Coronary artery (tissue), 2 donors: ENCODE measurements around the gene LRRFIP1.
A peak's percentile ranks its signal among the peaks of the same experiment; 100 is the strongest.

ENCODE experiments used
- DNase-seq: peaks from one replicate; pipeline ENCODE4 v3.0.0-alpha.2; 2017; ENCODE audit warnings: low spot score
- H3K27ac ChIP-seq, 2 donors: fragments of 200-600 bp; sonication (generic); one replicate each; pipeline ENCODE4 v1.5.1; 2016 to 2019
- H3K4me3 ChIP-seq: fragments of 200-600 bp; sonication (generic); 2 replicates; pipeline ENCODE4 v1.5.1; 2016; ENCODE audit warnings: mild to moderate bottlenecking, moderate library complexity
- TF ChIP-seq, protein P1 (sequence below): fragments of 200-600 bp; sonication (generic); IDR thresholded peaks from one replicate; pipeline ENCODE4 v1.5.1; 2019; ENCODE audit warnings: antibody characterized with exemption

LRRFIP1 gene

GRCh38 chr2:237625216-237625705 lies 2.1 kb upstream of the LRRFIP1 start:
- DNase-seq: no peak
- Histone ChIP-seq H3K4me3 (no peak overlapping the region), H3K27ac (peak overlapping the region in 1 of 2 donors; percentile 84)
- TF ChIP-seq, protein P1, sequence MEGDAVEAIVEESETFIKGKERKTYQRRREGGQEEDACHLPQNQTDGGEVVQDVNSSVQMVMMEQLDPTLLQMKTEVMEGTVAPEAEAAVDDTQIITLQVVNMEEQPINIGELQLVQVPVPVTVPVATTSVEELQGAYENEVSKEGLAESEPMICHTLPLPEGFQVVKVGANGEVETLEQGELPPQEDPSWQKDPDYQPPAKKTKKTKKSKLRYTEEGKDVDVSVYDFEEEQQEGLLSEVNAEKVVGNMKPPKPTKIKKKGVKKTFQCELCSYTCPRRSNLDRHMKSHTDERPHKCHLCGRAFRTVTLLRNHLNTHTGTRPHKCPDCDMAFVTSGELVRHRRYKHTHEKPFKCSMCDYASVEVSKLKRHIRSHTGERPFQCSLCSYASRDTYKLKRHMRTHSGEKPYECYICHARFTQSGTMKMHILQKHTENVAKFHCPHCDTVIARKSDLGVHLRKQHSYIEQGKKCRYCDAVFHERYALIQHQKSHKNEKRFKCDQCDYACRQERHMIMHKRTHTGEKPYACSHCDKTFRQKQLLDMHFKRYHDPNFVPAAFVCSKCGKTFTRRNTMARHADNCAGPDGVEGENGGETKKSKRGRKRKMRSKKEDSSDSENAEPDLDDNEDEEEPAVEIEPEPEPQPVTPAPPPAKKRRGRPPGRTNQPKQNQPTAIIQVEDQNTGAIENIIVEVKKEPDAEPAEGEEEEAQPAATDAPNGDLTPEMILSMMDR: no peak

GRCh38 chr2:237625777-237626176 lies 1.6 kb upstream of the LRRFIP1 start:
- peak overlapping the region; percentile 84 to 93 for H3K27ac ChIP-seq
- TF ChIP-seq, protein P1: no peak

DNA sequence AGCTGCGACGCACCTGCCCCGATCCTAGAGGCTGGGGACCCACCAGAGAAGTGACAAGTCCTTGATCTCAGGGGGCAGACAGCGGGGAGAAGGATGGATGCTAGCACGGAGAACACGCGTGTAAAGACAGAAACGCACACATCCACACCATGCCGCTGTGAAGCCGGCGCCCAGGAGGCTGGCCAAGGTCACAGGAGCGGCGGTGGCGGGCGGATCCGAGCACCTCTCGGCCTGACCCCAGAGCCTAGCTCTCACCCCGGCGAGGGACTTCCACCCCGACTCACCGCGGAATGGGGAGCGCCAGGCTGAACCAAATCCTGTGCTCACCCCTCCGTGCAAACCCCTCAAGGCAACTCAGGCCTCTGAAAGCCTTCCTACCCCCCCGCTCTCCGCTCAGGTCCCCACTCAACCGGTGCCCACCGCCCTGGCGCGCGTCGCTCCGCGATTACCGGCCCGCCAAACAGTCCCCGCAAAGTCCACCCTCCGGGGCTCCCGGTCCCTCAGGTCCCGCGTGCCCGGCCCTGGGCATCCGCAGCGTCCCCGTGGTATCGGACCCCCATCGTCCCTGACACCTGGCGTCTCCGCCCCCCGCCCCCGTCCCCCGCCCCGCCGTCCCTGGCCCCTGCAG lies 460 bp upstream of the LRRFIP1 start:
- TF ChIP-seq, protein P1: no peak
- DNase-seq: no peak
- H3K27ac ChIP-seq: peak overlapping the region; percentile 84 to 93
- H3K4me3 ChIP-seq: peak overlapping the region; percentile 78

More at GRCh38 chr2:237625777-237626176, 1.6 kb upstream of the LRRFIP1 start:
- no peak overlapping the region for H3K4me3 ChIP-seq
- no peak for DNase-seq

- no peak for DNase-seq
- TF ChIP-seq, protein P1: no peak
- H3K27ac ChIP-seq: peak overlapping the region; percentile 84 to 93
- peak overlapping the region; percentile 78 for H3K4me3 ChIP-seq
These were observed 1.1 kb downstream of the LRRFIP1 start for GRCh38 chr2:237628247-237629187.

DNA sequence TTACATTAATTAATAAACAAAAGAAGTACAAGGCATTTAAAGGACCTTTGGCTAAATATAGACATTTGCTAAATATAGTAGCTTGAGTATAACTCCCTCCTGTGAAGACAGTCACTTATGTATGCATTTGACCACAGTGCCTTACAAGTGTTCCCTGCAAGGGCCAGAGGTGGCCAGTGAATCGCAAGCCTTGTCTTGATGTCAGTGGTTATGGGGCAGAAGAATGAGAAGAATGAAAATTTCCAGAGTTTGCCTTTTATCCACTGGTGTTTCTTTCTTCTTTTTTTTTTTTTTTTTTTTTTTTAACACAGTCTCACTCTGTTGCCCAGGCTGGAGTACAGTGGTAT lies 1.8 kb downstream of the LRRFIP1 start:
- no peak overlapping the region for H3K4me3 ChIP-seq
- no peak for DNase-seq
- TF ChIP-seq, protein P1: no peak
- no peak overlapping the region for H3K27ac ChIP-seq

- DNase-seq: no peak
- Histone ChIP-seq H3K4me3 (no peak overlapping the region), H3K27ac (no peak overlapping the region)
- TF ChIP-seq, protein P1: no peak
These were observed 2.4 kb downstream of the LRRFIP1 start for GRCh38 chr2:237629739-237630138.
